Neural cell (in vitro differentiated cells): ENCODE data around the gene ZNF618. TPM values are rescaled to one million over a fixed set of nuclear protein-coding genes. Genes with fewer than 3 reads are reported as not detected.

Experiments
- H2AFZ ChIP-seq: fragments of 200-600, 300-800 bp; sonication (generic), shearing (Covaris generic); 2 replicates; pipeline ENCODE4 v1.6.0; 2014; ENCODE audit warnings: low read depth, mild to moderate bottlenecking, antibody characterized with exemption, low read length, moderate library complexity
- H3F3A ChIP-seq: fragments of 200-600 bp; shearing (Covaris generic); 2 replicates; pipeline ENCODE4 v1.6.1; 2016; ENCODE audit warnings: mild to moderate bottlenecking, moderate library complexity, mixed read lengths, antibody characterized with exemption, low read length; ENCODE audit not compliant: insufficient read depth, poor library complexity, severe bottlenecking
- H3K27ac ChIP-seq: fragments of 200-600, 300-800 bp; sonication (generic), shearing (Covaris generic); 2 replicates; pipeline ENCODE4 v1.5.1; 2014; ENCODE audit warnings: mild to moderate bottlenecking, low read length, moderate library complexity
- H3K27me3 ChIP-seq: fragments of 300-800, 200-600 bp; sonication (generic), shearing (Covaris generic); 2 replicates; pipeline ENCODE4 v1.6.0; 2014; ENCODE audit warnings: mild to moderate bottlenecking, low read depth, low read length, moderate library complexity; ENCODE audit not compliant: insufficient read depth
- H3K36me3 ChIP-seq: fragments of 300-800, 200-600 bp; sonication (generic), shearing (Covaris generic); 2 replicates; pipeline ENCODE4 v1.5.1; 2014; ENCODE audit warnings: mild to moderate bottlenecking, antibody characterized with exemption, low read length, moderate library complexity; ENCODE audit not compliant: insufficient read depth
- H3K4me2 ChIP-seq: fragments of 300-800, 200-600 bp; sonication (generic), shearing (Covaris generic); 2 replicates; pipeline ENCODE4 v1.6.0; 2014; ENCODE audit warnings: mild to moderate bottlenecking, low read length
- H3K4me3 ChIP-seq: fragments of 300-800, 200-600 bp; sonication (generic), shearing (Covaris generic); 2 replicates; pipeline ENCODE4 v1.5.1; 2014; ENCODE audit warnings: mild to moderate bottlenecking, low read length, moderate library complexity
- H3K79me2 ChIP-seq: fragments of 200-600 bp; shearing (Covaris generic); replicated peaks from 2 replicates; pipeline ENCODE4 v1.6.0; 2014; ENCODE audit warnings: mild to moderate bottlenecking, low read length, moderate library complexity; ENCODE audit not compliant: insufficient read depth
- H3K9ac ChIP-seq: fragments of 300-800, 200-600 bp; sonication (generic), shearing (Covaris generic); 2 replicates; pipeline ENCODE4 v1.6.1; 2016; ENCODE audit warnings: mild to moderate bottlenecking, low read length, mixed read lengths
- H3K9me2 ChIP-seq: fragments of 200-600 bp; shearing (Covaris generic); 2 replicates; pipeline ENCODE4 v1.6.1; 2016; ENCODE audit warnings: mild to moderate bottlenecking, low read length, mixed read lengths; ENCODE audit not compliant: insufficient read depth
- H3K9me3 ChIP-seq: fragments of 200-600, 300-800 bp; sonication (generic), shearing (Covaris generic); 2 replicates; pipeline ENCODE4 v1.6.1; 2016; ENCODE audit warnings: mild to moderate bottlenecking, mixed run types, low read length, moderate library complexity, mixed read lengths
- H4K20me1 ChIP-seq: fragments of 200-600 bp; shearing (Covaris generic); 2 replicates; pipeline ENCODE4 v1.6.1; 2016; ENCODE audit warnings: mild to moderate bottlenecking, mixed run types; ENCODE audit not compliant: insufficient read depth
- EP300 ChIP-seq: fragments of 450-650 bp; conservative IDR thresholded peaks from 2 replicates; pipeline ENCODE4 v1.6.1; 2014; ENCODE audit warnings: antibody characterized with exemption, mild to moderate bottlenecking, moderate library complexity; ENCODE audit not compliant: poor library complexity, severe bottlenecking
- EZH2 ChIP-seq: fragments of 200-600, 300-800 bp; shearing (Covaris generic), sonication (generic); IDR thresholded peaks from 2 replicates; pipeline ENCODE4 v1.6.1; 2014; ENCODE audit warnings: antibody characterized with exemption, low read length, borderline replicate concordance, mild to moderate bottlenecking; ENCODE audit not compliant: insufficient read depth, poor library complexity, severe bottlenecking
- MXI1 ChIP-seq: fragments of 450-650 bp; conservative IDR thresholded peaks from 2 replicates; pipeline ENCODE4 v1.6.1; 2014; ENCODE audit warnings: antibody characterized with exemption, mild to moderate bottlenecking; ENCODE audit not compliant: poor library complexity, severe bottlenecking
- POLR2AphosphoS5 ChIP-seq: IDR thresholded peaks from 2 replicates; pipeline ENCODE4 v1.6.1; 2012
- RAD21 ChIP-seq: fragments of 450-650 bp; conservative IDR thresholded peaks from 2 replicates; pipeline ENCODE4 v1.6.1; 2014; ENCODE audit warnings: antibody characterized with exemption, mild to moderate bottlenecking, moderate library complexity
- SMC3 ChIP-seq: fragments of 450-650 bp; conservative IDR thresholded peaks from 2 replicates; pipeline ENCODE4 v1.6.1; 2014; ENCODE audit warnings: antibody characterized with exemption, mild to moderate bottlenecking, moderate library complexity; ENCODE audit not compliant: poor library complexity
- TAF1 ChIP-seq: IDR thresholded peaks from 2 replicates; pipeline ENCODE4 v1.6.1; 2012; ENCODE audit warnings: low read depth
- polyA plus RNA-seq: library from polyadenylated mRNA; depleted of rRNA; stranded (reverse); fragments of >200 nt; gene quantifications from 2 replicates; pipeline ENCODE4 v1.2.3, GENCODE V29; 2014
- TF ChIP-seq, protein P1 (sequence below): fragments of 450-650 bp; IDR thresholded peaks from 2 replicates; pipeline ENCODE4 v1.5.1; 2014; ENCODE audit warnings: antibody characterized with exemption, mild to moderate bottlenecking, moderate library complexity; ENCODE audit not compliant: poor library complexity, severe bottlenecking
- TF ChIP-seq, protein P2 (sequence below): IDR thresholded peaks from 2 replicates; pipeline ENCODE4 v1.6.1; 2012; ENCODE audit warnings: borderline replicate concordance

ZNF618 gene
- polyA plus RNA-seq, 1 donor from 2014 or later: 7.1 TPM

DNA sequence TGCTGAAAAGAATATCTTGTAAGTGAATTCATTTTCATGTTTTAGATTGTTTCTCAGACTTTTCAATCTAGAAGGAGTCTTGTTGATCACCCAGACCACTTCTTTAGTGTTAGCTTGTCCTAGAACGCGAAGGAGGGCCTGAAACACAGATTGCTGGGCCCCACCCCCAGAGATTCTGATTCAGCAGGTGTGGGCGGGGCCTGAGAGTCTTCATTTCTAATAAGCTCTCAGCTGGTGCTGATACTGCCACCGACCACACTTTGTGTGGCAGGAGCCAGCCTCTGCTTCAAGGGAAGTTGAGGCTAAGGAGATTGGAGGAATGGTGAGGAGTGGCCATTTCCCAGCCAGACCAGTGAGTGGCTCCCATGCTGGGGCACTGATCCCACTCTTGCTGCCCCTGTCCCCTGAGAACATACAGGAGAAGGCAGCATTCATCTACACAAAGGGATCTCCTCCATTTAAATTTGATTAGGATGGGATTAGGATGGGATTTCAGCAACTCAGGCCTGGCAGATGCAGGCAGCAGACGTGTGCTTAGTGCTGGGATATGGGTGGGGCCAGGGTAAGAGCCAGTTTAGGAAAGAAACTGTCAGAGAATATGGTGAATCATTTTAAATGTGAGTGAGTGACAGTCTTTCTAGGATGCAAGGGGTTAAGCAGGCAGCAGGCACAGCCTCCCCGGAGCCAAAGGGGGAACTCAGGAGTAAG lies 35.9 kb downstream of the ZNF618 start:
- H3K79me2 ChIP-seq: peaks cover 54% of the 10 kb centered on the region

GRCh38 chr9:113912816-113913215 lies 36.7 kb downstream of the ZNF618 start:
- no peak overlapping the region for H3K4me3 ChIP-seq

More for the DNA sequence above, 35.9 kb downstream of the ZNF618 start:
- Histone ChIP-seq H3K9me3 (no peaks in the 10 kb centered on the region), H3K36me3 (peaks cover 6% of the 10 kb centered on the region), H3K9me2 (no peaks in the 10 kb centered on the region), H3K27me3 (no peaks in the 10 kb centered on the region), H2AFZ (no peak overlapping the region), H3F3A (no peaks in the 10 kb centered on the region), H3K4me2 (no peak overlapping the region), H3K4me3 (no peak overlapping the region), H4K20me1 (no peaks in the 10 kb centered on the region), H3K9ac (no peak overlapping the region), H3K27ac (no peak overlapping the region)
- no peak for TF ChIP-seq RAD21
- TF ChIP-seq TAF1: no peak
- TF ChIP-seq EP300: no peak
- no peak for TF ChIP-seq EZH2
- TF ChIP-seq MXI1: no peak
- no peak for TF ChIP-seq POLR2AphosphoS5
- no peak for TF ChIP-seq SMC3
- TF ChIP-seq, protein P1, sequence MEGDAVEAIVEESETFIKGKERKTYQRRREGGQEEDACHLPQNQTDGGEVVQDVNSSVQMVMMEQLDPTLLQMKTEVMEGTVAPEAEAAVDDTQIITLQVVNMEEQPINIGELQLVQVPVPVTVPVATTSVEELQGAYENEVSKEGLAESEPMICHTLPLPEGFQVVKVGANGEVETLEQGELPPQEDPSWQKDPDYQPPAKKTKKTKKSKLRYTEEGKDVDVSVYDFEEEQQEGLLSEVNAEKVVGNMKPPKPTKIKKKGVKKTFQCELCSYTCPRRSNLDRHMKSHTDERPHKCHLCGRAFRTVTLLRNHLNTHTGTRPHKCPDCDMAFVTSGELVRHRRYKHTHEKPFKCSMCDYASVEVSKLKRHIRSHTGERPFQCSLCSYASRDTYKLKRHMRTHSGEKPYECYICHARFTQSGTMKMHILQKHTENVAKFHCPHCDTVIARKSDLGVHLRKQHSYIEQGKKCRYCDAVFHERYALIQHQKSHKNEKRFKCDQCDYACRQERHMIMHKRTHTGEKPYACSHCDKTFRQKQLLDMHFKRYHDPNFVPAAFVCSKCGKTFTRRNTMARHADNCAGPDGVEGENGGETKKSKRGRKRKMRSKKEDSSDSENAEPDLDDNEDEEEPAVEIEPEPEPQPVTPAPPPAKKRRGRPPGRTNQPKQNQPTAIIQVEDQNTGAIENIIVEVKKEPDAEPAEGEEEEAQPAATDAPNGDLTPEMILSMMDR: no peak
- TF ChIP-seq, protein P2, sequence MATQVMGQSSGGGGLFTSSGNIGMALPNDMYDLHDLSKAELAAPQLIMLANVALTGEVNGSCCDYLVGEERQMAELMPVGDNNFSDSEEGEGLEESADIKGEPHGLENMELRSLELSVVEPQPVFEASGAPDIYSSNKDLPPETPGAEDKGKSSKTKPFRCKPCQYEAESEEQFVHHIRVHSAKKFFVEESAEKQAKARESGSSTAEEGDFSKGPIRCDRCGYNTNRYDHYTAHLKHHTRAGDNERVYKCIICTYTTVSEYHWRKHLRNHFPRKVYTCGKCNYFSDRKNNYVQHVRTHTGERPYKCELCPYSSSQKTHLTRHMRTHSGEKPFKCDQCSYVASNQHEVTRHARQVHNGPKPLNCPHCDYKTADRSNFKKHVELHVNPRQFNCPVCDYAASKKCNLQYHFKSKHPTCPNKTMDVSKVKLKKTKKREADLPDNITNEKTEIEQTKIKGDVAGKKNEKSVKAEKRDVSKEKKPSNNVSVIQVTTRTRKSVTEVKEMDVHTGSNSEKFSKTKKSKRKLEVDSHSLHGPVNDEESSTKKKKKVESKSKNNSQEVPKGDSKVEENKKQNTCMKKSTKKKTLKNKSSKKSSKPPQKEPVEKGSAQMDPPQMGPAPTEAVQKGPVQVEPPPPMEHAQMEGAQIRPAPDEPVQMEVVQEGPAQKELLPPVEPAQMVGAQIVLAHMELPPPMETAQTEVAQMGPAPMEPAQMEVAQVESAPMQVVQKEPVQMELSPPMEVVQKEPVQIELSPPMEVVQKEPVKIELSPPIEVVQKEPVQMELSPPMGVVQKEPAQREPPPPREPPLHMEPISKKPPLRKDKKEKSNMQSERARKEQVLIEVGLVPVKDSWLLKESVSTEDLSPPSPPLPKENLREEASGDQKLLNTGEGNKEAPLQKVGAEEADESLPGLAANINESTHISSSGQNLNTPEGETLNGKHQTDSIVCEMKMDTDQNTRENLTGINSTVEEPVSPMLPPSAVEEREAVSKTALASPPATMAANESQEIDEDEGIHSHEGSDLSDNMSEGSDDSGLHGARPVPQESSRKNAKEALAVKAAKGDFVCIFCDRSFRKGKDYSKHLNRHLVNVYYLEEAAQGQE: no peak

More at GRCh38 chr9:113912816-113913215, 36.7 kb downstream of the ZNF618 start:
- H2AFZ ChIP-seq: no peak overlapping the region
- no peaks in the 10 kb centered on the region for H3K9me3 ChIP-seq
- no peaks in the 10 kb centered on the region for H3K9me2 ChIP-seq
- no peak overlapping the region for H3K9ac ChIP-seq
- peaks cover 50% of the 10 kb centered on the region for H3K79me2 ChIP-seq
- no peaks in the 10 kb centered on the region for H4K20me1 ChIP-seq
- H3K27ac ChIP-seq: no peak overlapping the region
- H3K36me3 ChIP-seq: peaks cover 6% of the 10 kb centered on the region
- no peaks in the 10 kb centered on the region for H3K27me3 ChIP-seq
- no peaks in the 10 kb centered on the region for H3F3A ChIP-seq
- TF ChIP-seq EP300 (no peak), SMC3 (no peak), MXI1 (no peak), EZH2 (no peak), POLR2AphosphoS5 (no peak), RAD21 (no peak), TAF1 (no peak)
- TF ChIP-seq, protein P1: no peak
- TF ChIP-seq, protein P2: no peak
- no peak overlapping the region for H3K4me2 ChIP-seq
